WERI-Rb-1 (cell line): Measurements from ENCODE around the gene CTU2.

Experiments
- DNase-seq: peaks from one replicate; pipeline ENCODE4 v3.0.0-alpha.2; 2020
- H3K27ac ChIP-seq: fragments of 250-450 bp; sonication (Bioruptor Pico); 2 replicates; pipeline ENCODE4 v1.5.1; 2020; ENCODE audit warnings: mild to moderate bottlenecking, moderate library complexity
- H3K27me3 ChIP-seq: fragments of 250-450 bp; sonication (Bioruptor Pico); 2 replicates; pipeline ENCODE4 v1.5.1; 2021; ENCODE audit warnings: mild to moderate bottlenecking, low read depth, moderate library complexity; ENCODE audit not compliant: insufficient read depth, severe bottlenecking
- H3K36me3 ChIP-seq: fragments of 250-450 bp; sonication (Bioruptor Pico); 2 replicates; pipeline ENCODE4 v1.5.1; 2020; ENCODE audit warnings: mild to moderate bottlenecking, moderate library complexity
- H3K4me3 ChIP-seq: 2 replicates; pipeline ENCODE4 v1.5.1; 2011; ENCODE audit warnings: low read depth, mild to moderate bottlenecking, control low read depth, low read length
- H3K9me3 ChIP-seq: fragments of 250-450 bp; sonication (Bioruptor Pico); 2 replicates; pipeline ENCODE4 v1.5.1; 2021; ENCODE audit warnings: mild to moderate bottlenecking, moderate library complexity; ENCODE audit not compliant: severe bottlenecking
- TF ChIP-seq, protein P1 (sequence below): IDR thresholded peaks from 2 replicates; pipeline ENCODE4 v1.5.1; 2011; ENCODE audit warnings: low read depth, mild to moderate bottlenecking, control low read depth, inconsistent platforms, low read length

Gene CTU2

DNA sequence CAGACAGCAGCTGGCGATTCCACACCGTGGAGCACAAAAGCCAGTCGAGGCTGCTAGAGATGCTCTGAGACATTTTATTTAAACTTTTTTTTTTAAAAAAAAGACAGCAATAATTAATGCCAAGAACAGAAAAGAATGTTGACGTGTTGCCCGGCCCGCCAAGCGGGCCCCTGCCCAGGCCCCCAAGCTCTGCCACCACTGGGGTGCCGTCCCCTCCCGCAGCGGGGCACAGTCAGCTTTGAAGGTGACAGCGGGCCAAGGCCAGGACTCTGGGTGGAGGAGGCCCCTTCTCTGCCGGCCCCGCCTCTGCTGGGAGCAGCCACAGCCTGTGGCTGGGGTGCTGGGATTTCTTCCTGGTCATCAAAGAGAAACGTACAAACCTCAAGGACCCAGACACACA lies 9.9 kb upstream of the CTU2 start:
- no peaks in the 10 kb centered on the region for H3K9me3 ChIP-seq
- H3K27me3 ChIP-seq, result no peaks in the 10 kb centered on the region
- H3K4me3 ChIP-seq, result no peak overlapping the region
- no peaks in the 10 kb centered on the region; the same call in 1 of the 2 replicates for H3K36me3 ChIP-seq
- TF ChIP-seq, protein P1, sequence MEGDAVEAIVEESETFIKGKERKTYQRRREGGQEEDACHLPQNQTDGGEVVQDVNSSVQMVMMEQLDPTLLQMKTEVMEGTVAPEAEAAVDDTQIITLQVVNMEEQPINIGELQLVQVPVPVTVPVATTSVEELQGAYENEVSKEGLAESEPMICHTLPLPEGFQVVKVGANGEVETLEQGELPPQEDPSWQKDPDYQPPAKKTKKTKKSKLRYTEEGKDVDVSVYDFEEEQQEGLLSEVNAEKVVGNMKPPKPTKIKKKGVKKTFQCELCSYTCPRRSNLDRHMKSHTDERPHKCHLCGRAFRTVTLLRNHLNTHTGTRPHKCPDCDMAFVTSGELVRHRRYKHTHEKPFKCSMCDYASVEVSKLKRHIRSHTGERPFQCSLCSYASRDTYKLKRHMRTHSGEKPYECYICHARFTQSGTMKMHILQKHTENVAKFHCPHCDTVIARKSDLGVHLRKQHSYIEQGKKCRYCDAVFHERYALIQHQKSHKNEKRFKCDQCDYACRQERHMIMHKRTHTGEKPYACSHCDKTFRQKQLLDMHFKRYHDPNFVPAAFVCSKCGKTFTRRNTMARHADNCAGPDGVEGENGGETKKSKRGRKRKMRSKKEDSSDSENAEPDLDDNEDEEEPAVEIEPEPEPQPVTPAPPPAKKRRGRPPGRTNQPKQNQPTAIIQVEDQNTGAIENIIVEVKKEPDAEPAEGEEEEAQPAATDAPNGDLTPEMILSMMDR, result no peak
- no peak overlapping the region for H3K27ac ChIP-seq
- no peak for DNase-seq

DNA sequence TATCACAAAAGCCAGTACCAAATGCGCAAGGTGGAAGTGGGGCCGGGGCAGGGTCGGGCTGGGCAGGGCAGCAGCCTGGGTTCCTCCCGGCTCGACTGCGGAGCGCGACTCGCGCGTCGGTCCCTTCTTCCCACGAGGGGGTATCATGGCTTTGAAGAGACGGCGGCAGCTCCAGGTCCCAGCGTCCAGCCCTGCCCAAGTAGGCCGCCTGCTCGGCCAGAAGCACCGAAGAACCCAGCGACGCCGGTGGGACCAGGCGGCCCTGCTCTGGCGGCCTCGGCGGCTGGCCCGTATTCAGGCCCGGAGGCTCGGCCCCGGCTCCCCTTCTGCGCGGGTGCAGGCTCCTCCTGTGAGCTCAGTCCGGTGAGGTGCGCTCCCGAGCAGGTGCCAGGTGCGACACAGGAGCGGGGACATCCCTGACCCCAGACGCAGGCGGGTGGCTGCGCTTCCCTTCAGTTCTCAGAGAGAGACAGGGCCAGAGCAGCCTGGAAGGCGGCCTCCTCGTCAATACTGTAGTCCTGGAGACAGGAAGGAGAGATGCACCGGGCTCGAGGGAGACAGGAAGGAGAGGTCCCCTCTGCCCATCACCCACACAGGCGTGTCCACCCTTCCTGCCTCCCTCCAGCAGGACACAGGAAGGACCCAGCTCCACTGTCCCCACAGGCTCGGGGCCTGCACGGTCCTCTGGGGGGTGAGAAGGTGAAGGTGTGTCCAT lies 9.0 kb upstream of the CTU2 start:
- no peaks in the 10 kb centered on the region; the same call in 1 of the 2 replicates for H3K36me3 ChIP-seq
- DNase-seq, result no peak

DNA sequence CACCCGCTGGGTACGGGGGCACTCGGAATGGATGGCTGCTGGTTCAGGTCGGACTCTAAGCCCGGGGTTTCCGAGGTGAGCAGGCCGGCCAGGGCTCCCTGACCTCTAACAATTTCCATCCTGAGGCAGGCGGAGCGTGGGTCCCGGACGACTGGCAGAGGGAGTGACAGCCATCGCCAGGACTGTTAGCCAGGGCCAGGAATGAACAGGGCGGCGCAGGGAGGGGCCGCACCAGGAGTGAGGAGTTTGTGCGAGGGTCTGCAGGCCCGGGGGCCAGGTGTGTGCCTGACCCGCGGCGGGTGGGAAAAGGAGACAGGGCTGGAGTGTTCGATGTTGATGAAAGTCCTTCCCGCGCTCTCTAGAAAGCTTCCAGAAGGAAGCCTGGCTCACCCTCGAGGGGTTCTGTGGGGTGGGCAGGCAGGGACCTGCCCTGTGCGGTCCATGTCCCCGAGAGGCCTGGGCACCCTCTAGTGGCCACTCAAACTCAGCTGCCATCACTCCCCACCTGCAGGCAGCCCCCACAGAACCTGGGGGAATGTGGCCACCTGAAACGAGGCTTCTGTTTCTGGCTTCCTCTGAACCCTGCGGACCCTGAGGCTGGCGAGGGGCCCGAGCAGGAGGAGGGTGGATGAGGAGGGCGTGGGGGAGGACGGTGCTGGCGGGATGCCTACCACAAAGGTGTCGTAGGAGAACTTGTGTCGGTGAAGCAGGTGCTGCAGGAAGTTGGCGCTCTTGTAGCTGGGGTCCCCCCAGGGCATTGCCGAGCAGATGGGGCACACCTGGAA lies 8.3 kb upstream of the CTU2 start:
- DNase-seq, result peak; percentile 30
- no peak overlapping the region for H3K4me3 ChIP-seq
- H3K9me3 ChIP-seq, result no peaks in the 10 kb centered on the region
- TF ChIP-seq, protein P1, result peak; percentile 69
- peak overlapping the region; percentile 18; the same call in 1 of the 2 replicates for H3K27ac ChIP-seq
- H3K36me3 ChIP-seq, result no peaks in the 10 kb centered on the region; the same call in 1 of the 2 replicates
- no peaks in the 10 kb centered on the region for H3K27me3 ChIP-seq

More for the DNA sequence above, 9.0 kb upstream of the CTU2 start:
- H3K9me3 ChIP-seq, result no peaks in the 10 kb centered on the region
- TF ChIP-seq, protein P1, result no peak
- H3K4me3 ChIP-seq, result no peak overlapping the region
- no peak overlapping the region for H3K27ac ChIP-seq
- no peaks in the 10 kb centered on the region for H3K27me3 ChIP-seq

DNA sequence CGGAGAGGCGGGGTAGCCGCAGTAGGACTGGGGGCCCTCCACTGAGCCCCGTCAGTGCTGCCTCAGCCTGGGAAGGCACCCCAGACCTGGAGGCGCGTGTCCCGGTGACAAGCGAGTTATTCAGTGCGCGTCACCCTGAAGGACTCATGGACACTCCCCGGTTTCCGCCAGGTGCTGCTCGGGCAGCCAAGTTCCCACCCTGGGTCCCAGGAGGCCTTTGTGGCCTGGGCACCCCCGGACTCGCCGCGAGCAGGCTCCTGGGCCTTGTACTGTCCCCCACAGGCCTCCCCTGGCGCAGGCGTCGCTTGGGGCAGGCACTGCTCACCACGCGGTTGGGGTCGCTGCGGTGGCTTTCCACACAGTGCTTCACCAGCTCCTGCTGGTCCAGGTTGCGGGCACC lies 7.7 kb upstream of the CTU2 start:
- H3K27ac ChIP-seq, result no peak overlapping the region
- no peaks in the 10 kb centered on the region for H3K9me3 ChIP-seq
- TF ChIP-seq, protein P1, result no peak
- no peak for DNase-seq
- H3K36me3 ChIP-seq, result no peaks in the 10 kb centered on the region; the same call in 1 of the 2 replicates
- H3K27me3 ChIP-seq, result no peaks in the 10 kb centered on the region
- no peak overlapping the region for H3K4me3 ChIP-seq

DNA sequence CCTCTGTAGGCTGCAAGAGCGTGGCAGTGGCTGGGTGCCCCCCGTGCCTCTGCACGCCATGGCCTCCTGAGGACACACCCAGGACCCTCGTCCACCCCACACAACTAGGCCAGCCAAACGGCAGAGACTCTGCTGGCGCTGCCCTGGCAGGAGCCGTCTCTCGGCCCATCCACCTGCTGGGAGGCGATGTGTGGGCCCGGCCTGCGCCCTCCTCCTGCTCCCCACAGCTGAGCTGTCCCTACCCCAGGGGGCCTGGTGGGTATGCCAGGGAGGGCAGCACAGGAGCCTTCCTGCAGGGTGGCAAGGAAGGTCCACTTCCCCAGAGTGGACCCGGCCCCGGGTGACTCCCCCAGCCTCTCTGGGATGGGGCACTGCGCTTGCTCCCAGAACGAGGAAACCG lies 7.1 kb upstream of the CTU2 start:
- no peaks in the 10 kb centered on the region; the same call in 1 of the 2 replicates for H3K36me3 ChIP-seq
- TF ChIP-seq, protein P1, result no peak
- H3K27me3 ChIP-seq, result no peaks in the 10 kb centered on the region
- DNase-seq, result no peak
- no peaks in the 10 kb centered on the region for H3K9me3 ChIP-seq
- no peak overlapping the region for H3K4me3 ChIP-seq
- no peak overlapping the region for H3K27ac ChIP-seq
